Endothelial cell of umbilical vein (primary cell): ENCODE data around the gene MMP28. TPM values are rescaled to one million over a fixed set of nuclear protein-coding genes. Genes with fewer than 3 reads are reported as not detected.

ENCODE experiments used
- BruUV-seq: library from RNA; stranded (reverse); fragments of 400-500 nt; replicated peaks from 2 replicates; lab custom pipeline; 2021; lab: Mats Ljungman, UMichigan
- CTCF ChIA-PET: fragments of 300-600, 350-600 bp; sonication (Branson Sonifier 250); formaldehyde crosslinking; loops from one replicate; lab custom pipeline; 2021; ENCODE audit warnings: antibody characterized with exemption, inconsistent platforms; lab: Charles Lee
- POLR2A ChIA-PET: fragments of 300-600, 350-600 bp; sonication (Branson Sonifier 250); formaldehyde crosslinking; loops from one replicate; lab custom pipeline; 2021; ENCODE audit warnings: antibody characterized with exemption, inconsistent platforms; lab: Charles Lee
- DNase-seq: peaks from one replicate; pipeline ENCODE4 v3.0.0-alpha.2; 2011; ENCODE audit warnings: low read depth, low spot score
- FAIRE-seq: peaks from 2 replicates; lab custom pipeline; 2011; peaks lifted over from hg19 to GRCh38; lab: Jason Lieb, UNC
- H2AFZ ChIP-seq: 2 replicates; pipeline ENCODE4 v1.6.0; 2012; ENCODE audit warnings: low read depth, low read length, control low read depth, inconsistent platforms
- H3K27ac ChIP-seq: 2 replicates; pipeline ENCODE4 v1.5.1; 2011; ENCODE audit warnings: low read depth, mild to moderate bottlenecking, control low read depth, low read length, moderate library complexity; ENCODE audit not compliant: insufficient read depth
- H3K27me3 ChIP-seq, 2 experiments: 2 replicates each; pipeline versions ENCODE4 v1.6.0 to v1.6.1; 2011; ENCODE audit warnings: low read length in 2 of 2, mixed read lengths in 1 of 2; ENCODE audit not compliant: control insufficient read depth in 2 of 2, insufficient read depth in 2 of 2
- H3K36me3 ChIP-seq, 2 experiments: 2 replicates in 1 of 2; 3 replicates in 1 of 2; pipeline ENCODE4 v1.5.1; 2011; ENCODE audit warnings: low read length in 2 of 2, mild to moderate bottlenecking in 1 of 2, moderate library complexity in 1 of 2; ENCODE audit not compliant: control insufficient read depth in 2 of 2, insufficient read depth in 2 of 2; ENCODE audit errors: extremely low read depth in 1 of 2
- H3K4me1 ChIP-seq: 3 replicates; pipeline ENCODE4 v1.5.1; 2011; ENCODE audit warnings: mild to moderate bottlenecking, low read length; ENCODE audit not compliant: control insufficient read depth, insufficient read depth; ENCODE audit errors: extremely low read depth
- H3K4me2 ChIP-seq: 2 replicates; pipeline ENCODE4 v1.6.1; 2011; ENCODE audit warnings: low read length, control low read depth, mixed read lengths; ENCODE audit not compliant: insufficient read depth
- H3K4me3 ChIP-seq, 3 experiments: fragments of 200-600 bp in 1 of 3; sonication (generic), shearing (Covaris generic) in 1 of 3; replicated peaks in 1 of 3; 2 replicates each; pipeline ENCODE4 v1.5.1; 2011 to 2016; ENCODE audit warnings: control low read depth in 3 of 3, low read length in 3 of 3, mild to moderate bottlenecking in 2 of 3, inconsistent platforms in 1 of 3, low read depth in 1 of 3, moderate library complexity in 1 of 3; ENCODE audit not compliant: insufficient read depth in 1 of 3
- H3K79me2 ChIP-seq: 2 replicates; pipeline ENCODE4 v1.6.0; 2012; ENCODE audit warnings: low read length, inconsistent platforms; ENCODE audit not compliant: control insufficient read depth, insufficient read depth
- H3K9ac ChIP-seq: replicated peaks from 2 replicates; pipeline ENCODE3; 2011; ENCODE audit warnings: low read length, control low read depth; ENCODE audit not compliant: insufficient read depth; ENCODE audit errors: extremely low read depth
- H3K9me1 ChIP-seq: replicated peaks from 3 replicates; pipeline ENCODE4 v1.6.0; 2011; ENCODE audit warnings: mild to moderate bottlenecking, low read length; ENCODE audit not compliant: control insufficient read depth, insufficient read depth; ENCODE audit errors: extremely low read depth
- H3K9me3 ChIP-seq: replicated peaks from 2 replicates; pipeline ENCODE4 v1.5.1; 2012; ENCODE audit warnings: low read length, inconsistent platforms; ENCODE audit not compliant: control insufficient read depth, insufficient read depth
- H4K20me1 ChIP-seq: replicated peaks from 2 replicates; pipeline ENCODE3; 2011; ENCODE audit warnings: mild to moderate bottlenecking, low read length; ENCODE audit not compliant: control insufficient read depth, insufficient read depth; ENCODE audit errors: extremely low read depth
- CTCF ChIP-seq, 2 donors: IDR thresholded peaks; 1 replicate in 1 of 2; 2 replicates in 1 of 2; pipeline ENCODE4 v1.5.1; 2011; ENCODE audit warnings: low read length in 2 of 2, mild to moderate bottlenecking in 2 of 2, moderate library complexity in 2 of 2, control low read depth in 1 of 2, inconsistent platforms in 1 of 2, low read depth in 1 of 2; ENCODE audit not compliant: insufficient read depth in 1 of 2; ENCODE audit errors: extremely low read depth in 1 of 2
- EZH2 ChIP-seq: IDR thresholded peaks from 2 replicates; pipeline ENCODE4 v1.6.1; 2012; ENCODE audit warnings: borderline replicate concordance, low read depth, mild to moderate bottlenecking, moderate library complexity, low read length, inconsistent platforms; ENCODE audit not compliant: severe bottlenecking
- FOS ChIP-seq: IDR thresholded peaks from 2 replicates; pipeline ENCODE4 v1.6.1; 2011; ENCODE audit warnings: mild to moderate bottlenecking, low read length, moderate library complexity, borderline replicate concordance; ENCODE audit not compliant: insufficient read depth
- GATA2 ChIP-seq: IDR thresholded peaks from 2 replicates; pipeline ENCODE4 v1.7.0; 2011; ENCODE audit warnings: low read depth, mild to moderate bottlenecking, moderate library complexity, mixed read lengths, low read length; ENCODE audit not compliant: insufficient read length, insufficient read depth
- JUN ChIP-seq: IDR thresholded peaks from 2 replicates; pipeline ENCODE4 v1.6.1; 2011; ENCODE audit warnings: borderline replicate concordance, low read depth; ENCODE audit not compliant: insufficient read length, insufficient read depth
- MAX ChIP-seq: IDR thresholded peaks from 2 replicates; pipeline ENCODE4 v1.6.1; 2011; ENCODE audit not compliant: insufficient read depth, insufficient read length
- MYC ChIP-seq: IDR thresholded peaks from one replicate; pipeline ENCODE4 v1.6.1; 2011; ENCODE audit warnings: mild to moderate bottlenecking, low read depth, low read length
- POLR2A ChIP-seq: IDR thresholded peaks from 2 replicates; pipeline ENCODE4 v1.6.1; 2012; ENCODE audit warnings: low read depth, mild to moderate bottlenecking, control low read depth, low read length
- POLR2AphosphoS5 ChIP-seq: IDR thresholded peaks from 2 replicates; pipeline ENCODE4 v1.6.1; 2012; ENCODE audit warnings: low read depth, mild to moderate bottlenecking, control low read depth, low read length, moderate library complexity; ENCODE audit not compliant: insufficient read depth
- dilution Hi-C: fragments of 300-500 bp; cut with MboI; formaldehyde crosslinking; loops from one replicate; pipeline ENCODE4 v1.15.0; 2019; ENCODE audit warnings: low sequenced_read_pairs; ENCODE audit not compliant: extremely low pct_ligation_motif_present
- intact Hi-C: fragments of 100-400 bp; cut with micrococcal nuclease; formaldehyde crosslinking; loops from one replicate; pipeline ENCODE4 v1.10.0; 2022
- polyA plus RNA-seq, 4 experiments: library from polyadenylated mRNA; depleted of rRNA in 3 of 4; stranded (reverse) in 3 of 4; unstranded in 1 of 4; fragments of >200 nt; gene quantifications; 2 replicates each; pipeline versions ENCODE4 v1.2.1 to v1.2.3, GENCODE V29; 2011 to 2012; ENCODE audit warnings: missing spikeins in 1 of 4
- total RNA-seq: library from RNA; stranded (reverse); gene quantifications from 2 replicates; pipeline ENCODE4 v1.2.3, GENCODE V29; 2021

Gene MMP28
- total and polyA plus RNA-seq, 2 donors (not counting 3 experiments of a cell fraction or from before 2014, with no cell fraction given), result 6.1 to 7.1 TPM

GRCh38 chr17:35738519-35739133 is 56.8 kb downstream of the MMP28 start:
- POLR2A ChIA-PET, result no interaction called here
- Histone ChIP-seq H4K20me1 (no peaks in the 10 kb centered on the region), H3K9ac (no peak overlapping the region), H3K4me1 (no peaks in the 10 kb centered on the region), H3K9me3 (no peaks in the 10 kb centered on the region), H2AFZ (no peak overlapping the region), H3K4me2 (no peak overlapping the region), H3K9me1 (no peaks in the 10 kb centered on the region), H3K4me3 (no peak overlapping the region), H3K36me3 (no peaks in the 10 kb centered on the region), H3K27ac (no peak overlapping the region), H3K79me2 (no peaks in the 10 kb centered on the region), H3K27me3 (peaks cover 37% of the 10 kb centered on the region in 2 experiments)
- BruUV-seq, result no TSS peak
- intact Hi-C loops (no loop called here), dilution Hi-C loops (loop anchor here (25.0 kb wide), 1 partner anchor 126 kb away; no protein-coding TSS in a partner anchor)
- TF ChIP-seq FOS (no peak), POLR2A (no peak), GATA2 (no peak), JUN (no peak)
- DNase-seq (no peak), FAIRE-seq (no peak)
- CTCF ChIA-PET, result no interaction called here

GRCh38 chr17:35736236-35736635 is 59.2 kb downstream of the MMP28 start:
- Histone ChIP-seq H3K27ac (no peak overlapping the region), H3K4me3 (no peak overlapping the region), H3K79me2 (no peaks in the 10 kb centered on the region), H2AFZ (no peak overlapping the region), H3K9me3 (no peaks in the 10 kb centered on the region), H3K9me1 (no peaks in the 10 kb centered on the region), H3K27me3 (peaks cover 29 to 32% of the 10 kb centered on the region in 2 experiments), H3K36me3 (no peaks in the 10 kb centered on the region), H3K4me1 (peaks cover 2% of the 10 kb centered on the region), H4K20me1 (no peaks in the 10 kb centered on the region), H3K9ac (no peak overlapping the region), H3K4me2 (no peak overlapping the region)
- POLR2A ChIA-PET, result no interaction called here
- intact Hi-C loops (no loop called here), dilution Hi-C loops (loop anchor here (25.0 kb wide), 1 partner anchor 124 kb away; no protein-coding TSS in a partner anchor)
- BruUV-seq, result no TSS peak
- TF ChIP-seq CTCF (IDR thresholded peaks at IDR 0.05; ENCODE audit: extremely low read depth in 1 of 2, insufficient read depth in 1 of 2, low read depth in 1 of 2, low read length in 2 of 2) (no peak), JUN (no peak), MAX (no peak), EZH2 (no peak), GATA2 (no peak), FOS (no peak), POLR2A (no peak), POLR2AphosphoS5 (no peak), MYC (no peak)
- FAIRE-seq (no peak), DNase-seq (no peak)
- CTCF ChIA-PET, result interaction anchor here (1.4 to 1.6 kb wide), 3 partner anchors 11 to 14 kb away, joined by 4 to 6 read pairs (median 4); no protein-coding TSS in a partner anchor
